ENCODE measurements around the gene FIS1. TPM values are rescaled to one million over a fixed set of nuclear protein-coding genes. Genes with fewer than 3 reads are reported as not detected.

FIS1 gene
- total RNA-seq, 1 experiment from 2014 or later: 124 TPM

- H3K4me2 ChIP-seq (ENCODE audit: insufficient read depth, insufficient read length, low read length): no peak overlapping the region
- H3K14ac ChIP-seq (ENCODE audit: insufficient read depth, low read length): no peak overlapping the region
- H3K9me3 ChIP-seq (ENCODE audit: control insufficient read depth, low read depth, low read length): no peaks in the 10 kb centered on the region
- no peaks in the 10 kb centered on the region for H3K27me3 ChIP-seq (ENCODE audit: insufficient read depth, low read length)
- no peaks in the 10 kb centered on the region for H4K20me1 ChIP-seq (ENCODE audit: control insufficient read depth, insufficient read depth, insufficient read length)
- H3K23me2 ChIP-seq (ENCODE audit: insufficient read length, low read depth, low read length, poor library complexity, severe bottlenecking): no peaks in the 10 kb centered on the region
- no peak overlapping the region for H2BK15ac ChIP-seq (ENCODE audit: low read depth, low read length)
- H3K79me1 ChIP-seq (ENCODE audit: insufficient read depth, low read depth, low read length, poor library complexity, severe bottlenecking): no peaks in the 10 kb centered on the region
- no peak overlapping the region for H2AFZ ChIP-seq (ENCODE audit: low read length)
- no peak overlapping the region for H3K56ac ChIP-seq (ENCODE audit: insufficient read length, low read depth, low read length)
- H3K27ac ChIP-seq (ENCODE audit: insufficient read length, low read depth, low read length): no peak overlapping the region
- no peak overlapping the region for H3K18ac ChIP-seq (ENCODE audit: insufficient read length, low read depth, low read length)
- Mint-ChIP-seq H3K4me3 (no peak overlapping the region), H3K27me3 (ENCODE audit: low read depth) (no peaks in the 10 kb centered on the region; the same call in 1 of the 2 replicates), H3K4me1 (peaks cover 12 to 14% of the 10 kb centered on the region in 2 experiments), H3K36me3 (ENCODE audit: insufficient read depth in 1 of 3, low read depth in 3 of 3) (peaks cover 0 to 3% (median 2%) of the 10 kb centered on the region in 3 experiments; a peak in 3 of 7 replicates), H3K9me3 (peaks cover 2 to 6% of the 10 kb centered on the region in 2 experiments; a peak in 3 of 5 replicates), H3K27ac (no peak overlapping the region; a peak in 1 of 7 replicates)
- WGBS (ENCODE audit: extremely low coverage, insufficient read length, low lambda C conversion rate): no CpG with 5 or more reads among the region's 9 CpGs
- H3K4me1 ChIP-seq (ENCODE audit: insufficient read depth, low read length): peaks cover 8% of the 10 kb centered on the region
- H3K9ac ChIP-seq (ENCODE audit: extremely low read depth, insufficient read length, low read length): no peak overlapping the region
- H2BK20ac ChIP-seq (ENCODE audit: low read depth, low read length, poor library complexity, severe bottlenecking): no peak overlapping the region
- H2BK120ac ChIP-seq (ENCODE audit: low read depth, low read length, poor library complexity, severe bottlenecking): no peak overlapping the region
- no peak overlapping the region for H4K5ac ChIP-seq (ENCODE audit: insufficient read length, low read depth, low read length)
- no peak overlapping the region for H3K4ac ChIP-seq (ENCODE audit: low read depth, low read length)
- no peak overlapping the region for H4K8ac ChIP-seq (replicated peaks; ENCODE audit: insufficient read length, low read depth, low read length)
- no peak overlapping the region for H3T11ph ChIP-seq (ENCODE audit: low read length)
- no peaks in the 10 kb centered on the region for H3K79me2 ChIP-seq (ENCODE audit: insufficient read depth, low read length)
- no peak overlapping the region for H4K91ac ChIP-seq (ENCODE audit: insufficient read length, low read depth, low read length)
- DNase-seq: no peak
- no peak overlapping the region for H3K23ac ChIP-seq (ENCODE audit: insufficient read length, low read depth, low read length)
- H2BK12ac ChIP-seq (ENCODE audit: insufficient read length, low read depth, low read length): no peak overlapping the region
- H2AK5ac ChIP-seq (ENCODE audit: insufficient read length, low read length): no peak overlapping the region
- no peak overlapping the region for H2BK5ac ChIP-seq (ENCODE audit: insufficient read length, low read length)
- no peak for TF ChIP-seq CTCF (conservative IDR thresholded peaks at IDR 0.05)
These were observed 32.3 kb upstream of the FIS1 start for GRCh38 chr7:101277155-101277554.

Measured in H9 (cell line).